Neural progenitor cell (in vitro differentiated cells): ENCODE results near the gene GJA4.

Source experiments
- CTCF ChIP-seq: fragments of 200-600 bp; sonication (generic); IDR thresholded peaks from 2 replicates; pipeline ENCODE4 v1.5.1; 2017; ENCODE audit warnings: antibody characterized with exemption, mild to moderate bottlenecking
- EZH2phosphoT487 ChIP-seq: fragments of 200-600 bp; sonication (generic); IDR thresholded peaks from 2 replicates; pipeline ENCODE4 v1.6.1; 2017; ENCODE audit warnings: antibody characterized with exemption

GRCh38 chr1:34779962-34780361, 12.8 kb upstream of the GJA4 start:
- TF ChIP-seq CTCF (no peak), EZH2phosphoT487 (no peak)
